Stomach (tissue), 9 donors: ENCODE measurements around the gene PALLD. TPM values are rescaled to one million over a fixed set of nuclear protein-coding genes. Genes with fewer than 3 reads are reported as not detected.

Source experiments
- DNase-seq, 2 donors: peaks; one replicate each; pipeline versions ENCODE4 v3.0.0 to v3.0.0-alpha.2; 2013 to 2019
- H3K27ac ChIP-seq, 5 donors: fragments of 200-600 bp in 4 of 5; sonication (generic) in 4 of 5; one replicate each; pipeline ENCODE4 v1.5.1; 2013 to 2019; ENCODE audit warnings: mild to moderate bottlenecking in 1 of 5, moderate library complexity in 1 of 5
- H3K27me3 ChIP-seq, 3 donors: fragments of 200-600 bp; sonication (generic); one replicate each; pipeline ENCODE4 v1.5.1; 2017 to 2019; ENCODE audit warnings: mixed run types in 1 of 3
- H3K36me3 ChIP-seq, 4 donors: fragments of 200-600 bp; sonication (generic); 1 replicate in 3 of 4; 2 replicates in 1 of 4; pipeline ENCODE4 v1.5.1; 2016 to 2019
- H3K4me1 ChIP-seq, 4 donors: fragments of 200-600 bp; sonication (generic); one replicate each; pipeline ENCODE4 v1.5.1; 2016 to 2019
- H3K4me3 ChIP-seq, 4 donors: fragments of 200-600 bp; sonication (generic) in 3 of 4; one replicate each; pipeline ENCODE4 v1.5.1; 2016 to 2019; ENCODE audit warnings: mild to moderate bottlenecking in 1 of 4
- H3K9me3 ChIP-seq, 4 donors: fragments of 200-600 bp; sonication (generic); one replicate each; pipeline ENCODE4 v1.5.1; 2016 to 2019
- CTCF ChIP-seq, 7 experiments: fragments of 450-650 bp in 4 of 7; fragments of 200-600 bp in 3 of 7; sonication (generic) in 3 of 7; IDR thresholded peaks; one replicate each; pipeline ENCODE4 v1.5.1; 2016 to 2019; ENCODE audit warnings: antibody characterized with exemption in 7 of 7, control low read depth in 2 of 7, mild to moderate bottlenecking in 1 of 7
- EP300 ChIP-seq: sonication (generic); formaldehyde crosslinking; IDR thresholded peaks from one replicate; pipeline ENCODE4 v1.6.1; 2017; ENCODE audit warnings: antibody characterized with exemption
- POLR2A ChIP-seq, 4 donors: fragments of 450-650 bp; IDR thresholded peaks; one replicate each; pipeline ENCODE4 v1.6.1; 2016; ENCODE audit warnings: antibody characterized with exemption in 4 of 4, control low read depth in 2 of 4, mild to moderate bottlenecking in 1 of 4, moderate library complexity in 1 of 4
- POLR2AphosphoS5 ChIP-seq, 3 donors: sonication (generic); formaldehyde crosslinking; IDR thresholded peaks; one replicate each; pipeline ENCODE4 v1.6.1; 2016; ENCODE audit warnings: antibody characterized with exemption in 3 of 3
- WGBS, 5 donors: extraction: QIAGEN DNeasy Blood & Tissue Kit in 3 of 5; methylation state at CpG; one replicate each; pipeline versions ENCODE4 v1.1.5 to v1.1.7; 2013 to 2018; 5-methylcytosine and 5-hydroxymethylcytosine counted together
- intact Hi-C: fragments of 100-400 bp; cut with DNase I; formaldehyde crosslinking; loops from one replicate; pipeline ENCODE4 v1.15.1; 2023; ENCODE audit warnings: low total_unique reads
- polyA plus RNA-seq, 3 donors: library from polyadenylated mRNA; stranded (reverse); fragments of 200-250 nt; gene quantifications; one replicate each; pipeline ENCODE4 v1.2.3, GENCODE V29; 2013
- total RNA-seq, 5 donors: library from RNA; depleted of rRNA; stranded (reverse); fragments of >200 nt; gene quantifications; one replicate each; pipeline versions ENCODE4 v1.1.0 to v1.2.3, GENCODE V29; 2014 to 2016
- donor health status: healthy with polysubstance abuse.
- donor health status: Bipolar disorder and iron deficiency.
- donor health status: healthy.

The PALLD gene
- total and polyA plus RNA-seq, 8 donors: 75.9 to 984 (median 206) TPM

GRCh38 chr4:168685136-168685809 is 188.4 kb downstream of the PALLD start:
- H3K36me3 ChIP-seq: peaks cover 0 to 5% (median 0%) of the 10 kb centered on the region in 4 donors
- H3K4me1 ChIP-seq: no peaks in the 10 kb centered on the region
- TF ChIP-seq POLR2A (IDR thresholded peaks at IDR 0.05) (no peak), CTCF (IDR thresholded peaks at IDR 0.05) (no peak), POLR2AphosphoS5 (IDR thresholded peaks at IDR 0.05) (no peak), EP300 (no peak)
- DNase-seq: no peak
- 80 to 86% (median 83%) methylated on average over 8 of the region's 8 CpGs for WGBS, 5 donors
- no peak overlapping the region for H3K4me3 ChIP-seq
- intact Hi-C loops: no loop called here
- H3K27me3 ChIP-seq: no peaks in the 10 kb centered on the region
- no peak overlapping the region for H3K27ac ChIP-seq
- H3K9me3 ChIP-seq: no peaks in the 10 kb centered on the region

- Histone ChIP-seq H3K4me3 (no peak overlapping the region), H3K9me3 (no peaks in the 10 kb centered on the region), H3K27ac (no peak overlapping the region), H3K36me3 (peaks cover 0 to 20% (median 0%) of the 10 kb centered on the region in 4 donors), H3K27me3 (no peaks in the 10 kb centered on the region), H3K4me1 (no peaks in the 10 kb centered on the region)
- WGBS, 5 donors: 67 to 84% (median 82%) methylated on average over 3 of the region's 3 CpGs
- DNase-seq: no peak
- intact Hi-C loops: no loop called here
- no peak for TF ChIP-seq POLR2AphosphoS5 (IDR thresholded peaks at IDR 0.05)
- TF ChIP-seq CTCF (IDR thresholded peaks at IDR 0.05): no peak
- TF ChIP-seq POLR2A (IDR thresholded peaks at IDR 0.05): no peak
- TF ChIP-seq EP300: no peak
Observed at GRCh38 chr4:168688584-168688983, 191.7 kb downstream of the PALLD start.

GRCh38 chr4:168689791-168690190 is 192.9 kb downstream of the PALLD start:
- H3K4me3 ChIP-seq: no peak overlapping the region
- WGBS, 5 donors: 74 to 96% (median 92%) methylated on average over 1 of the region's 1 CpG
- intact Hi-C loops: loop anchor here (10.0 kb wide), 1 partner anchor 225 kb away; no protein-coding TSS in a partner anchor
- H3K4me1 ChIP-seq: no peaks in the 10 kb centered on the region
- H3K27me3 ChIP-seq: no peaks in the 10 kb centered on the region
- TF ChIP-seq EP300 (no peak), POLR2A (IDR thresholded peaks at IDR 0.05) (no peak), POLR2AphosphoS5 (IDR thresholded peaks at IDR 0.05) (no peak), CTCF (IDR thresholded peaks at IDR 0.05) (no peak)
- H3K36me3 ChIP-seq: peaks cover 0 to 15% (median 0%) of the 10 kb centered on the region in 4 donors
- H3K9me3 ChIP-seq: no peaks in the 10 kb centered on the region
- no peak for DNase-seq
- H3K27ac ChIP-seq: no peak overlapping the region

- intact Hi-C loops: loop anchor here (10.0 kb wide), 1 partner anchor 225 kb away; no protein-coding TSS in a partner anchor
- H3K36me3 ChIP-seq: peaks cover 0 to 15% (median 0%) of the 10 kb centered on the region in 4 donors
- no peak overlapping the region for H3K27ac ChIP-seq
- H3K4me1 ChIP-seq: no peaks in the 10 kb centered on the region
- no peaks in the 10 kb centered on the region for H3K27me3 ChIP-seq
- H3K4me3 ChIP-seq: no peak overlapping the region
- TF ChIP-seq POLR2AphosphoS5 (IDR thresholded peaks at IDR 0.05) (no peak), CTCF (IDR thresholded peaks at IDR 0.05) (no peak), POLR2A (IDR thresholded peaks at IDR 0.05) (no peak), EP300 (no peak)
- no peak for DNase-seq
- WGBS, 5 donors: 40 to 59% (median 58%) methylated on average over 2 of the region's 2 CpGs
- no peaks in the 10 kb centered on the region for H3K9me3 ChIP-seq
Observed at GRCh38 chr4:168690199-168690598, 193.3 kb downstream of the PALLD start.
